C4-2B (cell line): ENCODE measurements around the gene KCNK5.

Experiments
- CTCF ChIP-seq: fragments of 450-650 bp; conservative IDR thresholded peaks from 2 replicates; pipeline ENCODE4 v1.5.1; 2017; ENCODE audit warnings: mild to moderate bottlenecking
- ZFX ChIP-seq: fragments of 450-650 bp; IDR thresholded peaks from 2 replicates; pipeline ENCODE4 v1.6.1; 2017

GRCh38 chr6:39210450-39210849 lies 18.8 kb downstream of the KCNK5 start:
- TF ChIP-seq CTCF (no peak), ZFX (no peak)
